Body of pancreas (tissue), 4 donors: ENCODE measurements around the gene POU3F1.

Experiments
- CTCF ChIP-seq, 7 experiments: fragments of 450-650 bp in 4 of 7; fragments of 200-600 bp in 3 of 7; sonication (generic) in 3 of 7; IDR thresholded peaks; one replicate each; pipeline ENCODE4 v1.5.1; 2016 to 2019; ENCODE audit warnings: antibody characterized with exemption in 7 of 7
- POLR2A ChIP-seq, 3 donors: fragments of 450-650 bp; IDR thresholded peaks; one replicate each; pipeline ENCODE4 v1.6.1; 2016; ENCODE audit warnings: antibody characterized with exemption in 3 of 3, mild to moderate bottlenecking in 2 of 3

DNA sequence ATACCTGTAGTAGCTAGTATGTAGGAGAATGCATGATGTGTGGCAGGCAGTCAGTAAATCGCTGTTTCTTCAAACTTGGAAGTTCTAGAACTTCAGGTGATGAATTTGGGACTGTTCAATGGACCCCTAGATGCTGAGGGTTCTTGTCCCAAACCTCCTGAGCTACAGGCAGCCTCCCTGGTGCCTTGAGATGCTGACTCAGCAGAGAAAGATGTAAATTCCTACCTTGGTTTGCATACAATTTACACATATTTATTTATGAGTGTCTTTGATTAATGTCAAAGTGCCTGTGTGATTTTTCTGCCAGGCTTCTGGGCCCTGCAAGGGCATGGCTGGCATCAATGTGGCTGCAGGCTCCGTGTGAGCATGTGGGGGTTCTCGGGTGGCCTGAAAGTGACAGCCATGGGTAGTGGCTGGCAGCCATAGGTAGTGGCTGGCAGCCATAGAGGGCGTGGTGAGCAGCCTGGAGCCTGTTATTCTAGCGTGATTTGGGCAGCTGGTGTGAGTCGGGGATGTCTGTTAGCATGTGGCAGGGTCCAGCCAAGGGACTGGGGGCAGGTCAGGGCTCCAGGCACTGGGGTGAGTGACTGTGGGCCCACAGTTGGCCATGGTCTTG, 13.2 kb upstream of the POU3F1 start:
- TF ChIP-seq CTCF (IDR thresholded peaks at IDR 0.05): no peak
- no peak for TF ChIP-seq POLR2A (IDR thresholded peaks at IDR 0.05)
